ELR (cell line): ENCODE results near the gene EMILIN1.
A peak's percentile ranks its signal among the peaks of the same experiment; 100 is the strongest.

Source experiments
- DNase-seq: peaks from one replicate; pipeline ENCODE4 v3.0.0-alpha.2; 2015; ENCODE audit warnings: low read depth

The EMILIN1 gene

GRCh38 chr2:27080140-27080469, 1.7 kb downstream of the EMILIN1 start:
- no peak for DNase-seq

- no peak for DNase-seq
These were observed 2.2 kb downstream of the EMILIN1 start for GRCh38 chr2:27080603-27080936.

GRCh38 chr2:27081984-27082772, 3.8 kb downstream of the EMILIN1 start:
- no peak for DNase-seq

- no peak for DNase-seq
These were observed 4.5 kb downstream of the EMILIN1 start for GRCh38 chr2:27082773-27083409.

GRCh38 chr2:27083410-27084296, 5.2 kb downstream of the EMILIN1 start:
- DNase-seq: no peak

GRCh38 chr2:27084297-27085061, 6.1 kb downstream of the EMILIN1 start:
- DNase-seq: no peak

GRCh38 chr2:27085062-27085672, 6.8 kb downstream of the EMILIN1 start:
- no peak for DNase-seq

GRCh38 chr2:27085673-27086089, 7.3 kb downstream of the EMILIN1 start:
- DNase-seq: peak; percentile 67

- peak; percentile 88 for DNase-seq
These were observed 7.8 kb downstream of the EMILIN1 start for GRCh38 chr2:27086090-27086723.

GRCh38 chr2:27086724-27087593, 8.5 kb downstream of the EMILIN1 start, which contains the start of gene KHK:
KHK (plus strand) TSS chr2:27086772; CDS start chr2:27087260, 488 bp downstream.
- peak; percentile 36 for DNase-seq

- no peak for DNase-seq
These were observed 9.5 kb downstream of the EMILIN1 start for GRCh38 chr2:27087823-27088410.

- DNase-seq: no peak
These were observed 10.2 kb downstream of the EMILIN1 start for GRCh38 chr2:27088634-27089033.

GRCh38 chr2:27089111-27089954, 10.9 kb downstream of the EMILIN1 start:
- no peak for DNase-seq

- DNase-seq: no peak
These were observed 13.6 kb downstream of the EMILIN1 start for GRCh38 chr2:27091746-27092695.

- DNase-seq: peak; percentile 52
These were observed 14.4 kb downstream of the EMILIN1 start for GRCh38 chr2:27092696-27093429.

- no peak for DNase-seq
These were observed 15.3 kb downstream of the EMILIN1 start for GRCh38 chr2:27093430-27094352.
